Inflammatory macrophage treated with lipopolysaccharide for 1 hour (primary cell): ENCODE results near the gene MSANTD2.

Experiments used
- DNase-seq, 2 donors: peaks; one replicate each; pipeline ENCODE4 v3.0.0-alpha.2; 2020 to 2022

The MSANTD2 gene

DNA sequence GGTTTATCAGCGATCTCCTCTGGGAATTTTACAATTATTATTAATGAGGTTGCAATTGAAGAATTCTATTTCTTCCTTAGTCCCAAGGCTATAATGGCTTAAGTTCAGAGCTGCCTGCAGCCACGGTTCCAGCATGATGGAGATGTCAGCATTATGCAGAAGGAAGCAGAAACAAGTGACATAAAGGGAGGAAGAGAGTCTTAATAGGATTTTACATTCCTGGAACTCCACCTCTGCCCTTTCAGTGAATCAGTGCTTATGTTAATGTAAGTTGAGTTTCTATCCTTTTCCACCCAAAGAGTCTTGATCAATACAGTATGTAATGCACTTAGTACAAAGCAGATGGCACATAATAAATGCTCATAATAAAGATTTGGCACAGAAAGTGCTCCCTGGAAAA, 72.1 kb downstream of the MSANTD2 start:
- no peak for DNase-seq

DNA sequence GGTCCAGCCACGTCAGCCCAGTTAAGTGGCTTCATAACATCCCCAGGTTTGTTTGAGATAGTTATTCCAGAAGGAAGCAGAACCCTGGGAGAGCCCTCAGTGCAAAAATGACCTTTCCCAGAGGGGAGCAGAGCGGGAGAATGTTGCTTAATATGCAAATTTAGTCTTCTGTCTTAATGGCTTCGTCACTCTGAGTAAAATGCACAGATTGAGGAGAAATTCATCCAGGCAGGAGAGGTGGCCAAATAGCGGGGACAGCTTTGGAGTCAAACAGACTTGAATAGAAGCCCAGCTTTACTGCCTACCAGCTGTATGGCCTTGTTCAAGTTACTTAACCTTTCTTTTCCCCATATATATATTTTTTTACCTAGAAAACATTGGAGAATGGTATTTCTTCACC, 72.7 kb downstream of the MSANTD2 start:
- no peak for DNase-seq

GRCh38 chr11:124725719-124726105, 74.5 kb downstream of the MSANTD2 start:
- DNase-seq = no peak

DNA sequence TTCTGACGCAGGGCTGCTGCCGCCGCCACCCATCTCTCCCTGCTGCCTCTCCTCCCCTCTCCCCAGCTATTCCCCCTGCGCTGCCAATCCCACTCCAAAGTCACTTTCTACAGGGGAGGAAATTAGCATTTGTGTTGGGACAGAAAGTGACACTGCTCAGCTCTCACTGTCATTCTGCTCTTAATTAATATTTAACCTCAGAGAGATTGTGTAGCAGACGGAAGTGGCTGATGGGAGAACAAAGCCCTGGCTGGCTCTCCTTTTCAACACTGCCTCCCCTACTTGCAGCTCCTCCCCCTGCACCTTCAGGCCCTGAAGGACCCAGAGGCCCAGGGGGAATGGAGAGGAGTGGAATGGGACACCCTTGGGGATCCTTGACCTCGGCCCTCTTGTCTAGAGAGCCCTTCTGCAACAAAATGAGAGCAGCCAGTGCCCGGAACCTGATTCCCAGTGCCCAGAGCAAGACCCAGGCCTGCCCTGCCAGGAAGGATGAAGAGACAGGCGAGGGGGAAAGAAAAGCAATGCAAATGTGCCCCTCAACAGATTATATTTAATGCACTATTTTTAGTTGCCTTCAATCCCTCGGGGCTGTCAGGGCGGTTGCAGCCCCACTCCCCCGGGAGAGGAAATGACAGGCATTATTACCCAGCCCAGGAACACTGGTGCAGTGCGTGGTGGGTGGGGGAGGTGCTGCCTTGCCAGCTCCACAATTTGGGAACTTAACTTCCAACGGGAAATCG, 75.1 kb downstream of the MSANTD2 start:
- no peak for DNase-seq

DNA sequence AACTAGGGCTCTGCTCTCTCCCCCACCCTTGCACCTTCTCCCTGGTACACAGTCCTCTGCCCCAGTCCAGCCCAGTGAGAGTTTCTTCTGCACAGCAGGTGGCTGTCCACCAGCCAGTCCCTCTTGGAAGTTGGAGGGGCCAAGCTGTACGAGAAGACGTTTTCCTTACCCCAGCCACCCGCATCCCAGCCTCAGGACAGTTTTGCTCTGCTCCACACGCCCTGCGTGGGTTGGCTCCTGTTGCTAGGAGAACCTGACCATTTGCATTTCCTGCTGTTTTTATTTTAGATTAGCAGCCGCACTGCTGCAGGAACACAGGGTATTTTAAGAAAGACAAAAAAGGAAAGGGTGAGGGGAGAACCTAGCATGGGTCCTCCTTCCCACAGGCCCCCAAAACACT, 78.0 kb downstream of the MSANTD2 start:
- no peak for DNase-seq

DNA sequence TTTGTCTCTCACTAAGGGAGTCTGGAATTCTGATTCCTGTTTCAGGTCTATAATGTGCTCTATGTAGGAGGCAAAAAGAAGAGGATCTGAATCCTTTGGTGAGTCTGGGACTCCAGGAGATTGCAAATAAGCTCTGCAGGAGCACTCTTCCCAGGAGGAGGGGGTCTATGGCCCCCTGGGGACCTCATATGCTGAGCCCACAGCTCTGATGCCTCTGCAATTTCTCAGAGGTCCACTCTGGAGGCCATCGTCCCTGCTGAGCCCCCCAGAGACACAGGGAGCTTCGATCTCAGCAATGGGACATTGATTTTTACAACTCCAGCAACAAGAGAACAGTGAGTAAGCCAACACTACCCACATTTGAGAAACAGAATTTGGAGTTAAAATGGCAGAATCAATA, 80.7 kb downstream of the MSANTD2 start:
- no peak for DNase-seq

GRCh38 chr11:124718801-124719200, 81.4 kb downstream of the MSANTD2 start:
- no peak for DNase-seq

GRCh38 chr11:124717786-124718651, 82.2 kb downstream of the MSANTD2 start:
- DNase-seq = no peak

DNA sequence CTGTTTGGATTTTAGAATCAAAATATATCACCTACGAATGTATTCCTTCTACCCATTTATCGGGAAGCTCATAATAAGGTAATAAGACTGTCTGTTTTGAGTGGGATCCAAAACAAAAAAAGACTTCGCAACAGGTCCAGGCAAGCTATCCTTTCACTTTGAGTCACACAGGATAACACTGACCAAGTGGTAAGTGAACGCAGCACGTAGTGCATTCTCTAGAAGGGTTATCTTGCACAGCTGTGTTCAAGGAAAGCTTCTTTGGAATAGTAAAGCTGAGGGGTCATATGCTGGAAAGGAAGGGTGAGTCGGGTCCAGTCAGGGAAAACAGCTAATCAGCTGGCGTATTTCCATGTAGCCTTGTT, 82.8 kb downstream of the MSANTD2 start:
- no peak for DNase-seq

- no peak for DNase-seq
These were observed 83.6 kb downstream of the MSANTD2 start for GRCh38 chr11:124716591-124716990.
